ENCODE measurements around the gene GPS1.

GPS1 gene

GRCh38 chr17:82090549-82091263 is 39.0 kb downstream of the GPS1 start:
- no peak for DNase-seq (ENCODE audit: low read depth, low spot score)

- DNase-seq (ENCODE audit: low read depth, low spot score) = no peak
Observed at GRCh38 chr17:82091264-82092066, 39.8 kb downstream of the GPS1 start.

- no peak for DNase-seq (ENCODE audit: low read depth, low spot score)
Observed at GRCh38 chr17:82092094-82092586, 40.4 kb downstream of the GPS1 start.

- DNase-seq (ENCODE audit: low read depth, low spot score) = no peak
Observed at GRCh38 chr17:82092628-82092994, 40.9 kb downstream of the GPS1 start.

- no peak for DNase-seq (ENCODE audit: low read depth, low spot score)
Observed at GRCh38 chr17:82092995-82093751, 41.5 kb downstream of the GPS1 start.

GRCh38 chr17:82094931-82095776 is 43.5 kb downstream of the GPS1 start:
- DNase-seq (ENCODE audit: low read depth, low spot score) = no peak

GRCh38 chr17:82095777-82096708 is 44.3 kb downstream of the GPS1 start:
- no peak for DNase-seq (ENCODE audit: low read depth, low spot score)

- DNase-seq (ENCODE audit: low read depth, low spot score) = no peak
Observed at GRCh38 chr17:82096709-82097183, 45.0 kb downstream of the GPS1 start.

GRCh38 chr17:82097184-82097918 is 45.7 kb downstream of the GPS1 start:
- DNase-seq (ENCODE audit: low read depth, low spot score) = peak; percentile 80

- DNase-seq (ENCODE audit: low read depth, low spot score) = no peak
Observed at GRCh38 chr17:82097919-82098168, 46.1 kb downstream of the GPS1 start.

GRCh38 chr17:82098169-82098938 is 46.7 kb downstream of the GPS1 start, which contains the start of gene FASN:
TSS of gene FASN (minus strand) at chr17:82098236. CDS start at chr17:82096445, 1,791 bp downstream.
- DNase-seq (ENCODE audit: low read depth, low spot score) = peak; percentile 99

- DNase-seq (ENCODE audit: low read depth, low spot score) = no peak
Observed at GRCh38 chr17:82098939-82099763, 47.5 kb downstream of the GPS1 start.

- no peak for DNase-seq (ENCODE audit: low read depth, low spot score)
Observed at GRCh38 chr17:82100502-82101298, 49.0 kb downstream of the GPS1 start.

GRCh38 chr17:82101301-82101715 is 49.6 kb downstream of the GPS1 start:
- no peak for DNase-seq (ENCODE audit: low read depth, low spot score)

- no peak for DNase-seq (ENCODE audit: low read depth, low spot score)
Observed at GRCh38 chr17:82101767-82102679, 50.3 kb downstream of the GPS1 start.
